H9 (cell line): ENCODE data around the gene TCF21. TPM values are rescaled to one million over a fixed set of nuclear protein-coding genes. Genes with fewer than 3 reads are reported as not detected.

ENCODE experiments used
- DNase-seq: peaks from one replicate; pipeline ENCODE4 v3.0.0-alpha.2; 2017
- H2AFZ ChIP-seq: one replicate; pipeline ENCODE4 v1.6.1; 2013; ENCODE audit warnings: mild to moderate bottlenecking, low read length, control low read depth, moderate library complexity
- H2AK5ac ChIP-seq: 2 replicates; pipeline ENCODE4 v1.6.1; 2013; ENCODE audit warnings: low read length, control low read depth, mixed read lengths; ENCODE audit not compliant: insufficient read length
- H2BK120ac ChIP-seq: one replicate; pipeline ENCODE4 v1.6.1; 2013; ENCODE audit warnings: low read depth, mild to moderate bottlenecking, low read length, control low read depth, inconsistent platforms; ENCODE audit not compliant: poor library complexity, severe bottlenecking
- H2BK12ac ChIP-seq: 2 replicates; pipeline ENCODE4 v1.6.1; 2013; ENCODE audit warnings: low read length, control low read depth, mixed read lengths, low read depth; ENCODE audit not compliant: insufficient read length
- H2BK15ac ChIP-seq: 2 replicates; pipeline ENCODE4 v1.6.1; 2013; ENCODE audit warnings: low read depth, low read length, control low read depth
- H2BK20ac ChIP-seq: one replicate; pipeline ENCODE4 v1.6.1; 2013; ENCODE audit warnings: low read depth, mild to moderate bottlenecking, low read length, control low read depth, inconsistent platforms; ENCODE audit not compliant: poor library complexity, severe bottlenecking
- H2BK5ac ChIP-seq: 2 replicates; pipeline ENCODE4 v1.6.1; 2013; ENCODE audit warnings: low read length, control low read depth, mixed read lengths; ENCODE audit not compliant: insufficient read length
- H3K14ac ChIP-seq: 2 replicates; pipeline ENCODE4 v1.6.1; 2013; ENCODE audit warnings: low read length, control low read depth; ENCODE audit not compliant: insufficient read depth
- H3K18ac ChIP-seq: 2 replicates; pipeline ENCODE4 v1.6.1; 2013; ENCODE audit warnings: low read depth, mild to moderate bottlenecking, mixed read lengths, low read length, control low read depth; ENCODE audit not compliant: insufficient read length
- H3K23ac ChIP-seq: 2 replicates; pipeline ENCODE4 v1.6.1; 2013; ENCODE audit warnings: low read length, control low read depth, mixed read lengths, low read depth; ENCODE audit not compliant: insufficient read length
- H3K23me2 ChIP-seq: 2 replicates; pipeline ENCODE4 v1.6.1; 2013; ENCODE audit warnings: low read depth, mild to moderate bottlenecking, mixed read lengths, low read length, control low read depth; ENCODE audit not compliant: insufficient read length, poor library complexity, severe bottlenecking
- H3K27ac ChIP-seq: 2 replicates; pipeline ENCODE4 v1.5.1; 2013; ENCODE audit warnings: low read length, control low read depth, mixed read lengths, low read depth; ENCODE audit not compliant: insufficient read length
- H3K27me3 ChIP-seq: 2 replicates; pipeline ENCODE4 v1.6.1; 2013; ENCODE audit warnings: low read length, control low read depth, inconsistent platforms; ENCODE audit not compliant: insufficient read depth
- H3K4ac ChIP-seq: 2 replicates; pipeline ENCODE4 v1.6.1; 2013; ENCODE audit warnings: low read depth, mild to moderate bottlenecking, control low read depth, inconsistent platforms, low read length, moderate library complexity
- H3K4me1 ChIP-seq: 2 replicates; pipeline ENCODE4 v1.6.1; 2013; ENCODE audit warnings: low read length, control low read depth, inconsistent platforms; ENCODE audit not compliant: insufficient read depth
- H3K4me2 ChIP-seq: 2 replicates; pipeline ENCODE4 v1.6.1; 2013; ENCODE audit warnings: low read length, control low read depth, mixed read lengths; ENCODE audit not compliant: insufficient read length, insufficient read depth
- H3K56ac ChIP-seq: 2 replicates; pipeline ENCODE4 v1.6.1; 2013; ENCODE audit warnings: low read depth, mild to moderate bottlenecking, mixed read lengths, low read length, control low read depth; ENCODE audit not compliant: insufficient read length
- H3K79me1 ChIP-seq: 2 replicates; pipeline ENCODE4 v1.6.1; 2013; ENCODE audit warnings: low read depth, mild to moderate bottlenecking, moderate library complexity, low read length, control low read depth, inconsistent platforms; ENCODE audit not compliant: insufficient read depth, poor library complexity, severe bottlenecking
- H3K79me2 ChIP-seq: 2 replicates; pipeline ENCODE4 v1.6.1; 2013; ENCODE audit warnings: low read length, control low read depth, inconsistent platforms; ENCODE audit not compliant: insufficient read depth
- H3K9ac ChIP-seq: 2 replicates; pipeline ENCODE4 v1.6.1; 2013; ENCODE audit warnings: low read length, control low read depth, mixed read lengths; ENCODE audit not compliant: insufficient read length; ENCODE audit errors: extremely low read depth
- H3K9me3 ChIP-seq: one replicate; pipeline ENCODE4 v1.6.1; 2013; ENCODE audit warnings: low read depth, low read length, inconsistent platforms; ENCODE audit not compliant: control insufficient read depth
- H3T11ph ChIP-seq: one replicate; pipeline ENCODE4 v1.6.1; 2013; ENCODE audit warnings: mild to moderate bottlenecking, low read length, control low read depth, inconsistent platforms
- H4K20me1 ChIP-seq: one replicate; pipeline ENCODE4 v1.6.1; 2013; ENCODE audit not compliant: control insufficient read depth, insufficient read length, insufficient read depth
- H4K5ac ChIP-seq: 2 replicates; pipeline ENCODE4 v1.6.1; 2013; ENCODE audit warnings: low read depth, mild to moderate bottlenecking, mixed read lengths, low read length, control low read depth; ENCODE audit not compliant: insufficient read length
- H4K8ac ChIP-seq: replicated peaks from 2 replicates; pipeline ENCODE4 v1.6.1; 2013; ENCODE audit warnings: low read length, control low read depth, mixed read lengths, low read depth; ENCODE audit not compliant: insufficient read length
- H4K91ac ChIP-seq: 2 replicates; pipeline ENCODE4 v1.6.1; 2013; ENCODE audit warnings: low read depth, mild to moderate bottlenecking, moderate library complexity, mixed read lengths, low read length, control low read depth; ENCODE audit not compliant: insufficient read length
- H3K27ac Mint-ChIP-seq, 3 experiments: 2 replicates in 2 of 3; 3 replicates in 1 of 3; pipeline ENCODE4 v1.8.0; 2020 to 2021; ENCODE audit warnings: mixed read lengths in 3 of 3, mild to moderate bottlenecking in 1 of 3, moderate library complexity in 1 of 3
- H3K27me3 Mint-ChIP-seq: 2 replicates; pipeline ENCODE4 v1.8.0; 2021; ENCODE audit warnings: low read depth, mild to moderate bottlenecking, moderate library complexity, mixed read lengths
- H3K36me3 Mint-ChIP-seq, 3 experiments: 2 replicates in 2 of 3; 3 replicates in 1 of 3; pipeline ENCODE4 v1.8.0; 2020 to 2021; ENCODE audit warnings: low read depth in 3 of 3, mixed read lengths in 3 of 3; ENCODE audit not compliant: insufficient read depth in 1 of 3
- H3K4me1 Mint-ChIP-seq, 2 experiments: 2 replicates each; pipeline ENCODE4 v1.8.0; 2020; ENCODE audit warnings: mixed read lengths in 2 of 2
- H3K4me3 Mint-ChIP-seq, 2 experiments: 2 replicates in 1 of 2; 3 replicates in 1 of 2; pipeline ENCODE4 v1.8.0; 2020 to 2021; ENCODE audit warnings: mild to moderate bottlenecking in 2 of 2, mixed read lengths in 2 of 2, moderate library complexity in 1 of 2
- H3K9me3 Mint-ChIP-seq, 2 experiments: 2 replicates in 1 of 2; 3 replicates in 1 of 2; pipeline ENCODE4 v1.8.0; 2020; ENCODE audit warnings: mild to moderate bottlenecking in 2 of 2, mixed read lengths in 2 of 2, moderate library complexity in 1 of 2
- CTCF ChIP-seq: fragments of 200-600 bp; sonication (generic); conservative IDR thresholded peaks from 3 replicates; pipeline ENCODE4 v1.8.0; 2021; ENCODE audit warnings: antibody characterized with exemption, mild to moderate bottlenecking
- WGBS: extraction: QIAGEN DNeasy Blood & Tissue Kit; methylation state at CpG from one replicate; pipeline ENCODE4 v1.1.7; 2013; ENCODE audit warnings: missing lambda C conversion rate, low lambda C conversion rate, mixed read lengths; ENCODE audit not compliant: insufficient read length; ENCODE audit errors: extremely low coverage; 5-methylcytosine and 5-hydroxymethylcytosine counted together
- total RNA-seq: library from RNA; stranded (reverse); gene quantifications from 2 replicates; pipeline ENCODE4 v1.2.1, GENCODE V29; 2021

Gene TCF21
- total RNA-seq, 1 experiment from 2014 or later, result not detected

GRCh38 chr6:133919362-133919761 lies 30.4 kb downstream of the TCF21 start:
- H3K18ac ChIP-seq, result no peak overlapping the region

More at GRCh38 chr6:133919362-133919761, 30.4 kb downstream of the TCF21 start:
- no peaks in the 10 kb centered on the region for H3K36me3 Mint-ChIP-seq
- Histone ChIP-seq H4K8ac (no peak overlapping the region), H3K23ac (no peak overlapping the region), H2BK12ac (no peak overlapping the region), H3K79me1 (no peaks in the 10 kb centered on the region), H2BK5ac (no peak overlapping the region), H3T11ph (no peak overlapping the region), H2BK120ac (no peak overlapping the region), H3K4me1 (peaks cover 2% of the 10 kb centered on the region; the same call in 1 of the 2 replicates), H4K5ac (no peak overlapping the region), H3K4me2 (no peak overlapping the region), H4K20me1 (no peaks in the 10 kb centered on the region), H3K9ac (no peak overlapping the region), H3K56ac (no peak overlapping the region), H2BK20ac (no peak overlapping the region), H2AK5ac (no peak overlapping the region), H3K27me3 (no peaks in the 10 kb centered on the region), H2AFZ (no peak overlapping the region), H3K27ac (no peak overlapping the region), H3K14ac (no peak overlapping the region), H2BK15ac (no peak overlapping the region), H3K79me2 (no peaks in the 10 kb centered on the region), H3K23me2 (no peaks in the 10 kb centered on the region), H3K4ac (no peak overlapping the region), H3K9me3 (no peaks in the 10 kb centered on the region), H4K91ac (no peak overlapping the region)
- TF ChIP-seq CTCF, result no peak
- no peak for DNase-seq
- peaks cover 10 to 19% of the 10 kb centered on the region in 2 experiments for H3K4me1 Mint-ChIP-seq
- no peaks in the 10 kb centered on the region; a peak in 1 of 5 replicates for H3K9me3 Mint-ChIP-seq
- WGBS, result no CpG with 5 or more reads among the region's 5 CpGs
- no peaks in the 10 kb centered on the region for H3K27me3 Mint-ChIP-seq
- no peak overlapping the region for H3K27ac Mint-ChIP-seq
- no peak overlapping the region for H3K4me3 Mint-ChIP-seq
